Measurements from ENCODE around the gene PLA2G6. TPM values are rescaled to one million over a fixed set of nuclear protein-coding genes. Genes with fewer than 3 reads are reported as not detected.

Gene PLA2G6
- total RNA-seq, 2 donors from 2014 or later: 61.5 to 138 TPM

DNA sequence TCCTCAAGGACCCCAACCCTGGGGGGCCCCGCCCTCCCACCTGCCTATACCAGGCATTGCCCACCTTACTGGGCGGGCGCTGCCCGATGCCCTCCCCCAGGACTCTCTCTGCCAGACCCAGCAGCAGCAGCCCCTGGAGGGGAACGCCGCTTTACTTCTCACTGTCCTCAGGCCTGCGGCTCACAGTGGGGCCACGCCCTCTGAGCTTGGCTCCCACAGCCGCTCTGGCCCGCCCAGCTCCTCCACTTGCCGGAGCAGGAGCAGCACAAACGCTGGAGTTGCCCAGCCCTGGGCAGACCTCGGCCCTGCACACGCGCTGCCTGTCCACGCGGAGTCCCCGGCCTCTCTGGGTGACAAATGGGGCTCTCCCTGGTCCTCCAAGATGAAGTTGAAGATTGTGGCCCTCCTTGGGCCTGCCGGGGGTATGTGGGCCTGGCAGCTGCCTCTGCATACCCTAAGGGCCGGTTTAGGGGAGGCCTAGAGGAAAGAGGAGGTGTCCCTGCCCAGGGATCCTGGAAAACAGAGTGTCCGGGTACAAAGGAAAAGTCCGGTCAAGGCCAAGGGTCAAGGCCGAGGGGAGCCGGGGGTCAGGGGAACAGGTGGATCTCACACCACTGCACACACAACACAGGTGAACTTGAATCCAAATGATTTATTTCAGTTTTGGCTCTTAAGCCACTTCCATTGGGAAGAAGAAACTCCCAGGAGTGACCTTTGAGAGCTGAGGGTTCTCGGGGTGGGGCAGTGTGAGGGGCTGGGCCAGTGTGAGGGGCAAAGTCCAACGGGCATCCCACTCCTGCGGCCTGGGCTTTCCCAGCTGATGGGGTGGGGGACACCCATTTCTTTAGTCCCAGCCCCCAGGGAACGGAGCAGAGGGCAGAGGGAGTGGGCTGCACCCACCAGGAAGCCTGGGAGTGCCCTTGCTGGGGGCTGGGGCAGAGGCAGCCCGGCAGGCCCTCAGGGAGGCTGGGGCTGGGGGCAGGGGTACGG is 70.5 kb downstream of the PLA2G6 start:
- Histone ChIP-seq H3K36me3 (no peaks in the 10 kb centered on the region), H3K4me3 (no peak overlapping the region), H3K27me3 (replicated peaks; ENCODE audit: insufficient read depth) (no peaks in the 10 kb centered on the region), H3K27ac (no peak overlapping the region), H3K4me1 (replicated peaks) (no peaks in the 10 kb centered on the region), H3K9me3 (no peaks in the 10 kb centered on the region)
- no peak for DNase-seq (ENCODE audit: low spot score)
- intact Hi-C loops (cut with DNase I): loop anchor here (10.0 kb wide), 2 partner anchors 64 to 114 kb away; no protein-coding TSS in a partner anchor
- WGBS: 78% methylated on average over 30 of the region's 30 CpGs
- TF ChIP-seq, protein P1, sequence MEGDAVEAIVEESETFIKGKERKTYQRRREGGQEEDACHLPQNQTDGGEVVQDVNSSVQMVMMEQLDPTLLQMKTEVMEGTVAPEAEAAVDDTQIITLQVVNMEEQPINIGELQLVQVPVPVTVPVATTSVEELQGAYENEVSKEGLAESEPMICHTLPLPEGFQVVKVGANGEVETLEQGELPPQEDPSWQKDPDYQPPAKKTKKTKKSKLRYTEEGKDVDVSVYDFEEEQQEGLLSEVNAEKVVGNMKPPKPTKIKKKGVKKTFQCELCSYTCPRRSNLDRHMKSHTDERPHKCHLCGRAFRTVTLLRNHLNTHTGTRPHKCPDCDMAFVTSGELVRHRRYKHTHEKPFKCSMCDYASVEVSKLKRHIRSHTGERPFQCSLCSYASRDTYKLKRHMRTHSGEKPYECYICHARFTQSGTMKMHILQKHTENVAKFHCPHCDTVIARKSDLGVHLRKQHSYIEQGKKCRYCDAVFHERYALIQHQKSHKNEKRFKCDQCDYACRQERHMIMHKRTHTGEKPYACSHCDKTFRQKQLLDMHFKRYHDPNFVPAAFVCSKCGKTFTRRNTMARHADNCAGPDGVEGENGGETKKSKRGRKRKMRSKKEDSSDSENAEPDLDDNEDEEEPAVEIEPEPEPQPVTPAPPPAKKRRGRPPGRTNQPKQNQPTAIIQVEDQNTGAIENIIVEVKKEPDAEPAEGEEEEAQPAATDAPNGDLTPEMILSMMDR (IDR thresholded peaks at IDR 0.05): no peak
- no peak for TF ChIP-seq POLR2A (IDR thresholded peaks at IDR 0.05)
- no peak for TF ChIP-seq POLR2AphosphoS5 (IDR thresholded peaks at IDR 0.05)

DNA sequence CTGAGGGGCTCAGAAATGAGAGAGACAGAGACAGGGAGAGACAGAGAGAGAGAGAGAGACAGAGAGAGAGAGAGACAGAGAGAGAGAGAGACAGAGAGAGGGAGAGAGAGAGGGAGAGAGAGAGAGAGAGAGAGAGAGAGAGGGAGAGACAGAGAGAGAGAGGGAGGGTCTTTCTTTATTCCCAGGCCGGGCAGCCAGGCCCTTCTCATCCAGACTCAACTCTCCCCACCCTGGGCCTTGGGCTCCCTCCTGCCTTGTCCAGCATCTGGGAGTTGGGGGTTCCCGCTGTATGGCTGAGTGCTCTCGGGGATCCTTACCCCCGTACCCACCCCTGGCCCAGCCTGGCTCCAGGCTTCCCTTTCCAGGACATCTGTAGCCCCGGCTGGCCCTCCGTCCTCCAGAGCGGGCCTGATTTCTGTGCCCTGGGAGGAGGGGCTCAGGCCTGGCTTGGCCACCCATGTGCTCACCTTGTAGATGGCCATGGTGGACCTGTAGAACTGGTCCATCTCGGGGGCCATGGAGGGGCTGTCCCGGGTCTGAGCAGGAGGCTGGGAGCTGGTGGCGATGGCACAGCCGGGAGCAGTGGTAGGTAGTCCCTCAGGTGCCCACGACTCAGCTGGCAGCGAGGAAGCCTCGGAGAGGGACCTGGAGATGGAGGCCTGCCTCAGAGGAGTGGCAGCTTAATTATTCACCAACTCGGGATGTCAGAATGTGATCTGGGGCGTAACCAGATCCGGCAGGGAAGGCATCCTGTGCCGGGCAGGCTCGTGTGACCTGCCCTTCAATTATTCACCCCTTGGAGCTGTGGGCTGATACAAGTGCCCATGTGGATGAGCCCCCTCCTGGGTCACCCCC is 71.4 kb downstream of the PLA2G6 start, which contains the start of gene BAIAP2L2:
Gene BAIAP2L2 (minus strand): TSS at position 677 of the 855 bp plus-strand sequence. CDS start 159 bp downstream, at position 518.
- Histone ChIP-seq H3K36me3 (no peaks in the 10 kb centered on the region), H3K9me3 (no peaks in the 10 kb centered on the region), H3K4me3 (no peak within 1 kb of the TSS), H3K4me1 (replicated peaks) (no peaks in the 10 kb centered on the region), H3K27me3 (replicated peaks; ENCODE audit: insufficient read depth) (no peaks in the 10 kb centered on the region), H3K27ac (no peak within 1 kb of the TSS)
- TF ChIP-seq POLR2AphosphoS5 (IDR thresholded peaks at IDR 0.05) (no peak), POLR2A (IDR thresholded peaks at IDR 0.05) (no peak)
- TF ChIP-seq, protein P1 (IDR thresholded peaks at IDR 0.05): no peak
- intact Hi-C loops (cut with DNase I): loop anchor here (10.0 kb wide), 2 partner anchors 65 to 115 kb away; no protein-coding TSS in a partner anchor
- no peak for DNase-seq (ENCODE audit: low spot score)
- WGBS: 88% methylated on average over 19 of the region's 19 CpGs

DNA sequence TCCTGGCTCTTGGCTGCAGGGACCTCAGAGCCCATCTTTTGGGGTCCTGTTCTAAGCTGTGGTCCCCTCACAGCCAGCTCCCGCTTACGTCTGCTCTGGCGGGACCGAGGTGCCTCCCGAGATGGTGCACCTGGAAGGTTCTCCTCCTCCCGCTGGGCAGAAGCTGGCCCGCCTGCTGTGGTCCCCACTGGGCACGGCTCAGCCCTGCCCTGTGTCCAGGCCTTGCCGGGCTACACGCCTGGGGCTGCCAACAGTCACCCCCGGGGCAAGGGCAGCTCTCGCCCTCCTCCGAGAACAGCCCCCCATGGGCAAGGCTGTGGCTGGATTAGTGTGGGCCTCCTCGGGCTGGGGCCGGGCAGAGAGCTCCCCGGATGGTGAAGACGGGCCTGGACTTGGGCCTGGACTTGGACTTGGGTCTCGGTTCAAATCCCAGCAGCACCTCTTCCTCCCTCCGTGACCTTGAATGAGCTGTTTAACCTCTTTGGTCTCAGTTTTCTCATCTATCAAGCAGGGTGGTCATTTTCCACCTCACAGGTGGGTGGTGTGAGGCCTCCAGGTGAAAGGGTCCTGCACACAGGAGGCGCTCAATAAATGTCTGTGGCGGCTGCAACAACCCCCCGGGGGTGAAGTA is 72.1 kb downstream of the PLA2G6 start:
- H3K27ac ChIP-seq: no peak overlapping the region
- 92% methylated on average over 13 of the region's 22 CpGs for WGBS
- H3K36me3 ChIP-seq: no peaks in the 10 kb centered on the region
- no peaks in the 10 kb centered on the region for H3K4me1 ChIP-seq (replicated peaks)
- intact Hi-C loops (cut with DNase I): loop anchor here (5.0 to 10.0 kb wide), 3 partner anchors 57 to 115 kb away; no protein-coding TSS in a partner anchor
- no peak overlapping the region for H3K4me3 ChIP-seq
- H3K9me3 ChIP-seq: no peaks in the 10 kb centered on the region
- H3K27me3 ChIP-seq (replicated peaks; ENCODE audit: insufficient read depth): no peaks in the 10 kb centered on the region
- no peak for TF ChIP-seq POLR2AphosphoS5 (IDR thresholded peaks at IDR 0.05)
- TF ChIP-seq POLR2A (IDR thresholded peaks at IDR 0.05): no peak
- TF ChIP-seq, protein P1 (IDR thresholded peaks at IDR 0.05): no peak
- DNase-seq (ENCODE audit: low spot score): no peak

DNA sequence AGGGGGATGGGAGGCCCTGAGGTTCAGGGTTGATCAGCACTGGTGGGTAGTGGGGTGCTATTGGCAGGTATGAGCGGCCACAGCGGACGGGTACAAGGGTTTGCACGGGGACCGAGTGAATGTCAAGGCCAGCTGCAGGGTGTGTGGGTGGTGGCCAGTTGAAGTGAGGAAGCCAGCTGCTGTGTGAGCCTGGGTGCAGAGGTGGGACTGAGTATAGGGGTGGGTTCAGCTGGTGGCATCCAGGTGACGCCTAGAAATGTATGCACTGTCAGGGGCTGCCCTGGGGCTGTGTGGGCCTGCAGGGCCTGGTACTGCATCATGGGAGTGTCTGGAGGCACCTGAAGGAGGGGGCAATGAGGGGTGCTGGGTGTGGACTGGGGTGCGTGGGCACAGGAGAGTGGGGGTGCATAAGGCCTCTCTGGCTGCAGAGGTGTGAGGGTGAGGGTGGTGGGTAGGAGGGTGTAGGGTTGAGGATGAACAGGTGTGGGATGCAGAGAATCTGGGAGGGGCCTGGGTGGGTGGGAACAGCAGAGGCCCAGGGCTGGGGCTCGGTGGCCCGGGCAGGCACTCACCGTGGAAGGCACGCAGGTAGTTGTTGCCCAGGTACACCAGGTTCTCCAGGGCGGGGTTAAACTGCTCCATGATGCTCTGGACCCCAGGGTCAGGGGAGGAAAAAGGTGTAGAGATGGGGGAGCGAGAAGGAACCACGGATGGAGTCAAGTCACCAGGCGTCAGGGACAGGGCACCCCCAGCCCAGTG is 72.9 kb downstream of the PLA2G6 start:
- H3K27ac ChIP-seq: no peak overlapping the region
- no peaks in the 10 kb centered on the region for H3K27me3 ChIP-seq (replicated peaks; ENCODE audit: insufficient read depth)
- no peak for DNase-seq (ENCODE audit: low spot score)
- H3K36me3 ChIP-seq: no peaks in the 10 kb centered on the region
- no peak overlapping the region for H3K4me3 ChIP-seq
- intact Hi-C loops (cut with DNase I): loop anchor here (5.0 kb wide), 1 partner anchor 56 kb away; no protein-coding TSS in a partner anchor
- WGBS: 87% methylated on average over 15 of the region's 15 CpGs
- no peaks in the 10 kb centered on the region for H3K9me3 ChIP-seq
- H3K4me1 ChIP-seq (replicated peaks): no peaks in the 10 kb centered on the region
- TF ChIP-seq POLR2A (IDR thresholded peaks at IDR 0.05) (no peak), POLR2AphosphoS5 (IDR thresholded peaks at IDR 0.05) (no peak)
- TF ChIP-seq, protein P1 (IDR thresholded peaks at IDR 0.05): no peak

Measured in prostate gland (tissue), 2 donors.